Prostate gland (tissue), 2 donors: ENCODE data around the gene DYNC2LI1.

ENCODE experiments used
- POLR2A ChIP-seq: fragments of 450-650 bp; IDR thresholded peaks from one replicate; pipeline ENCODE4 v1.6.1; 2016; ENCODE audit warnings: antibody characterized with exemption, mild to moderate bottlenecking
- POLR2AphosphoS5 ChIP-seq: sonication (generic); formaldehyde crosslinking; IDR thresholded peaks from one replicate; pipeline ENCODE4 v1.6.1; 2017; ENCODE audit warnings: antibody characterized with exemption
- TF ChIP-seq, protein P1 (sequence below), 4 experiments: fragments of 200-600 bp in 2 of 4; fragments of 450-650 bp in 2 of 4; sonication (generic) in 2 of 4; IDR thresholded peaks; 1 replicate in 3 of 4; 2 replicates in 1 of 4; pipeline ENCODE4 v1.5.1; 2016 to 2019; ENCODE audit warnings: antibody characterized with exemption in 4 of 4, mild to moderate bottlenecking in 2 of 4, moderate library complexity in 2 of 4

DNA sequence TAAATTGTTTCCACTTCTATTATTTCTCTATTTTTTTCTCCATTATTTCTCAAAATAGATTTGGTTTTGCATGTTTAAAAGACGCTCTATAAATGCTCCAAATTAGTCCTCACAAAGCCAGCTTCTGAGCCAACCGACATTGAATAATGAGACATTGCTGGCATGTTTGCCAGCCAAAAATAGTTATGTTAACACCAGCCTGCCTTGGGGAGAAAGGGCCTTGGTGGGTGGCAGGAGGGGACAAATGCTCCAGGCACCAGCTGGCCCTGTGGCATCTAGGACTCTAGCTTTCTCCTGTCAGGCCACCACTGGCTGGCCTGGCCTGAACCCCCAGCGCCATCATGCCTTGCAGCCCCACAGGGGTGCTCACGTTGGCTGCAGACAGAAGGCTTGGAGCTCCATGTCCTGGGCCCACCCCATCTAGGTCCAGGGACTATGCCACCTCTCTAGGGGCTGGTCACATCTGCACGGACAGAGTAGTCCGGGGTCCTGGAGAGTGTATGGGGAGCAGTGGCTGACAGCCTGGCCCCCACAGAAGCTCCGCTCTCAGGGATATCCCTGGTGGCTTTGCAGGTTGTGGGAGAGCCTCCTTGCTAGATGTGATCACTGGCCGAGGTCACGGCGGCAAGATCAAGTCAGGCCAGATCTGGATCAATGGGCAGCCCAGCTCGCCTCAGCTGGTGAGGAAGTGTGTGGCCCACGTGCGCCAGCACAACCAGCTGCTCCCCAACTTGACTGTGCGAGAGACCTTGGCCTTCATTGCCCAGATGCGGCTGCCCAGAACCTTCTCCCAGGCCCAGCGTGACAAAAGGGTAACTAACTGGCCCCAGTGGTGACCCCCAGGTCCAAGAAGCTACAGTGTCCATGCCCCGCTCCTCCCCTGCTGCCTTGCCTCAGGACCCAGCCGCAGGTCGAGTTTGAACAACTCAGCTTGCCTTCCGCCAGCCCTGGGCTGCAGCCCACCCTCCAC, 77.5 kb downstream of the DYNC2LI1 start:
- TF ChIP-seq POLR2A: no peak
- TF ChIP-seq, protein P1, sequence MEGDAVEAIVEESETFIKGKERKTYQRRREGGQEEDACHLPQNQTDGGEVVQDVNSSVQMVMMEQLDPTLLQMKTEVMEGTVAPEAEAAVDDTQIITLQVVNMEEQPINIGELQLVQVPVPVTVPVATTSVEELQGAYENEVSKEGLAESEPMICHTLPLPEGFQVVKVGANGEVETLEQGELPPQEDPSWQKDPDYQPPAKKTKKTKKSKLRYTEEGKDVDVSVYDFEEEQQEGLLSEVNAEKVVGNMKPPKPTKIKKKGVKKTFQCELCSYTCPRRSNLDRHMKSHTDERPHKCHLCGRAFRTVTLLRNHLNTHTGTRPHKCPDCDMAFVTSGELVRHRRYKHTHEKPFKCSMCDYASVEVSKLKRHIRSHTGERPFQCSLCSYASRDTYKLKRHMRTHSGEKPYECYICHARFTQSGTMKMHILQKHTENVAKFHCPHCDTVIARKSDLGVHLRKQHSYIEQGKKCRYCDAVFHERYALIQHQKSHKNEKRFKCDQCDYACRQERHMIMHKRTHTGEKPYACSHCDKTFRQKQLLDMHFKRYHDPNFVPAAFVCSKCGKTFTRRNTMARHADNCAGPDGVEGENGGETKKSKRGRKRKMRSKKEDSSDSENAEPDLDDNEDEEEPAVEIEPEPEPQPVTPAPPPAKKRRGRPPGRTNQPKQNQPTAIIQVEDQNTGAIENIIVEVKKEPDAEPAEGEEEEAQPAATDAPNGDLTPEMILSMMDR (IDR thresholded peaks at IDR 0.05): no peak
- no peak for TF ChIP-seq POLR2AphosphoS5
